ENCODE measurements around the gene ASF1A.

ASF1A gene

DNA sequence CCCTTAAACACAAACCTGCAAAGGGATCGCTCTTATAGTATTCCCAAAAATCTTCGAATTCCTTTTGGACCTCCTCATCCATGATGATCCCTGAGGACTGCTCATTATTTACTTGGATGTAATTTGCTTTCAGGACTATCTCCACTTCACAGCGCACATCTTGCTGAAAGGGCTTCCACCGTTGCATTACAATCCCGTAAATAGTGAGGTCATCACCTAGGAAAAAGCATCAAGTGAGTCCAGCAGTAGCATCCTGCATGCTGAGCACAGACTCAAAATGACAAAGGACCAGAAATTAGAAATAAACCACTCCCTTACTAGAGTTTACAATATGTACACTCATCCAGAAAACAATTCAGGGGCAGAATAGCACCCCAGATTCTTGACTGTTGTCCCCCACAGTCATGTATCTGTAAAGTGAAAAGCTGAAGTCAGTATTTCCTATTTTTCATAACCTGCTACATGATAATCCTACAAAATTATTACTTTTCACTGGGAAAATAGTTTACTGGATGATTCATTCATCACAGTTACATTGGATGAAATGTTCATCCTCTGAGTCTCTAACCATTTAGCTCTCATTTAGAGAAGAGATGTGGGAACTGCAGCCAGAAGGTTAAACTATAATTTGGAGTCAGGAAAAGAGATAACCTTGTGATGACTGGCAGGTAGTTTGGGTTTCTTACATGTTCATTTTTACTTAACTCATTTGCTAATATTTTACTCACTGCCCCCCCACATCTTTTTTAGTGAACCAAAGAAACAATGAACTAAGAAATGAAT lies 23.8 kb downstream of the ASF1A start:
- DNase-seq: no peak

- no peak for DNase-seq
These were observed 24.4 kb downstream of the ASF1A start for GRCh38 chr6:118918329-118918725.

GRCh38 chr6:118921084-118921483 lies 27.1 kb downstream of the ASF1A start:
- DNase-seq: no peak

- DNase-seq: no peak
These were observed 29.1 kb downstream of the ASF1A start for GRCh38 chr6:118923035-118923434.

DNA sequence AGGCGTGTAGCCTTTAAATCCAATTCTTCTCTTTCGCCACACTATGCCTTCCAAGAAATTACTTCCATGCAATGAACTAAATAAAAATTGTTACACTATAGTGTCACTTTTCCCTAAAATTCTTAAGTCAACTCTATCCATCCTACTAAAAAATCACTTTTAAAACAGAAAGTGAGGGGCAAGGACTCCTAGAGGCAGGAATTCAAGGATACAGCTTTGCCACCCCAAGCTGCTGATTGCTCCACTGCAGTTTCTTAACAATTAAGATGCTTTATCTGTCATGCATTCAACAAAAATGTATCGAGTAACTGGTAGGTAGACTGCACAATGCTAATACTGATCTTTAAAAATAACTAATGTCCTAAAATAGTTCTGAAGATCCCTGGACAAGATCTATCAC lies 36.7 kb downstream of the ASF1A start:
- DNase-seq: no peak

DNA sequence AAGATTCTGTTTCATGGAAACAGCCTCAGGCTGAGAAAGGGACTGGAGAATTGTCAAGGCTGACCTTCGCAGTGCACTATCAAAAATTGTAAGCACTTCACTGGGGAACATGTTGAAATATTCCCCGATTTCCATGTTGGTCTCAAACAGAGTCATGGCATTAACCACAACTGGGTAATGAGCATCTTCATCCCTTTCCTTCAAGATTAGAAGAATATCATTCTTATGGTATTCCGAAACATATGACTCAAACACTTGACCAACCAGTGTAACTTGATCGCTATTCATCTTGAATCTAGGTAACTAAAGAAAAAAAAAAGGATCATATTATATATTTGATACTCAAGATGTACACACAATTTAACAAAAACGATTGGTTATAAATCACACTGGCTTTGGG lies 37.5 kb downstream of the ASF1A start:
- no peak for DNase-seq

GRCh38 chr6:118932421-118932820 lies 38.5 kb downstream of the ASF1A start:
- no peak for DNase-seq

GRCh38 chr6:118933855-118934460 lies 40.0 kb downstream of the ASF1A start:
- DNase-seq: no peak

GRCh38 chr6:118934461-118935330 lies 40.7 kb downstream of the ASF1A start, which contains the start of gene MCM9:
Gene MCM9 (minus strand): TSS chr6:118935159. CDS start chr6:118931723, 3,436 bp downstream.
- no peak for DNase-seq

DNA sequence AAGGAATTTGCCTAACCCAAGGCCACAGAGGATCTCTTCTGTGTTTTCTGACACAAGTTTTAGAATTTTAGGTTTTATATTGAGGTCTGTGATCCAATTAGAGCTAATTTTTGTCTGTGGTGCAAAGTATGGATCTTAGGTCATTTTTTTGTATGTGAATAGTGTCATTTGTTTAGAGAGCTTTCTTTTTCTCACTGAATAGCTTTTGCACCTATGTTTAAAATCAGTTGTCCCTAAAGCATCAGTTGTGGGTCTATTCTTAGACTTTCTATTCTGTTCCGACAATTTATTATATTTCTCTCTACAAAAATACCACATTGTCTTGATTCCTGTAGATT lies 41.3 kb downstream of the ASF1A start:
- no peak for DNase-seq

DNA sequence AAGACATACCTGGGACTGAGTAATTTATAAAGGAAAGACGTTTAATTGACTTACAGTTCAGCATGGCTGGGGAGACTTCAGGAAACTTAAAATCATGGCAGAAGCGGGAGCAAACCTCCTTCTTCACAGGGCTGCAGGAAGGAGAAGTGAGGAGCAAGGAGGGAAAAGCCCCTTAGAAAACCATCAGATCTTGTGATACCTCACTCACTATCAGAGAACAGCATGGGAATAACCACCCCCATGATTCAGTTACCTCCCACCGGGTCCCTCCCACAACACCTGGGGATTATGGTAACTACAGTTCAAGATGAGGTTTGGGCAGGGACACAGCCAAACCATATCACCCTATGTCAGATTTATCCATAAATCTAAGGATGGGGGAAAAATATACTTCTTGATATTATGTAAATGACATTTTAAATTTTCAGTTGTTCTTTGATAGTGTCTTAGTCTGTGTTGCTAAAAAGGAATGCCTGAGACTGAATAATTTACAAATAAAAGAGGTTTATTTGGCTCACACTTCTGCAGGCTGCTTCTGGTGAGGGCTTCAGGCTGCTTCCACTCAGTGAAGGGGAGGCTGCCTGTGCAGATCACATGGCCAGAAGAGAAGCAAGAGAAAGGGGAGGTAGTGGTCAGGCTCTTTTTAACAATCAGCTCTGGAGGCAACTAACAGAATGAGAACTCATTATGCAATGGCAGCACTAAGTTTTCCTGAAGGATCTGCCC lies 42.2 kb downstream of the ASF1A start:
- DNase-seq: no peak

GRCh38 chr6:118939683-118940082 lies 45.7 kb downstream of the ASF1A start:
- no peak for DNase-seq

DNA sequence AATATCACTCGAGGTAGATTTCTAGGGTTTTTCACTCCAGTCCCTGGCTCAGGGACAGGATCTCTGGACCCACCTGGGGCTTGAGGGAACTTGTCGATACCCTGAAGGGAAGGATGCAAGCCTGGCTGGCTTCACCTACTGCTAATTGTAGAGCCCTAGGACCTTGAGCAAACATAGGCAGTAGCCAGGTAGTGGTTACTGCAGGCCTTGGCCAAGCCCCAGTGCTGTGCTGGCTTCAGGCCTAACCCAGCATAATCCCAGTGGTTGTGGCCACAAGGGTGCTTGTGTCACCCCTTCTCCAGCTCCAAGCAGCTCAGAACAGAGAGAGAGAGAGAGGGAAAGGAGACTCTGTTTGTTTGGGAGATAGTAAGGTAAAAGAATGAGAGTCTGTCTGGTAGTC lies 46.8 kb downstream of the ASF1A start:
- DNase-seq: no peak

DNA sequence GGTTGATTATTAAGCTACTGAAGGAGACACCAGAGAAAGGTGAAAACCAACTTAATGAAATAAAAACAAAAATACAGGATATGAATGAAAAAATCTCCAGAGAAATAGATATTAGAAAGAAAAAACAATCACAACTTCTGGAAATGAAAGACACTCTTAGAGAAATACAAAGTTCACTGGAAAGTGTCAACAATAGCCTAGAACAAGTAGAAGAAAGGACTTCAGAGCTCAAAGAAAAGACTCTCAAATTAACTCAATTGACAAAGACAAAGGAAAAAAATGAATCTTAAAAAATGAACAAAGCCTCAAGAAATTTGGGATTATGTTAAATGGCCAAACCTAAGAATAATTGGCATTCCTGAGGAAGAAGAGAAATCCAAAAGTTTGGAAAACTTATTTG lies 51.3 kb downstream of the ASF1A start:
- DNase-seq: no peak

DNA sequence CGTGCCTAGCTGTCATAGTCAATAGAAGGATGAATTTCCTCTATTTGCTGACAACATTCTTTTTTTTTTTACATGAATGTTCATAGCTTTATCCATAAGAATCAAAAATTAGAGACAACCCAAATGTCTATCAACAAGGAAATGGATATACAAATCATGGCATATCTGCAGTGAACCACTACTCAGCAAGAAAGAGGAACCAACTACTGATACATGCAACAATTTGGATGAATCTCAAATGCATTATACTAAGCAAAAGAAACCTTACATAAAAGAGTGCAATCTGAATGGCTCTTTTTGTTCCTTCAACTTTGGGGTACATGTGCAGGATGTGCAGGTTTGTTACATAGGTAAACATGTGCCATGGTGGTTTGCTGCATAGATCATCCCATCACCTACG lies 58.7 kb downstream of the ASF1A start:
- DNase-seq: no peak

DNA sequence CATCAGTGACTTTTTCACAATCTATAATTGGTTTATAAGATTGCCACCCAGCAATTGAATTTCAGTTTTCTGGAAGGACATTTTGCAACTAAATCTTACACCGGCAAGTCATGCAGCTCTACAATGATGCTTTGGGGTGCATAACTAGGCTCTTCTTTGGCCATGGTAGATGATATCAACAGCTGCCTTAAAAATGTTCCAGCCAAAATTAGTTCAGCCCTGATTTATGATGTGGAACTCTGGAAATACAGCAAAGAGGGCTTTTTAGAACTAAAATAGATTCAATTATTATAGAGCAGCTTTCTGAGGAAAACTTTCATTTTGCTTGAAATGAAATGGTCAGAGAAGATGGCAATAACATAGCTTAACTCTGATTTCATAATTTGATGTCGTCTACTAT lies 59.4 kb downstream of the ASF1A start:
- DNase-seq: no peak

Data from NCI-H187 treated with DMSO at 0.1 percent for 48 hours (cell line).